Prostate gland (tissue), 2 donors: ENCODE measurements around the gene GMPPA. TPM values are rescaled to one million over a fixed set of nuclear protein-coding genes. Genes with fewer than 3 reads are reported as not detected.

Experiments
- DNase-seq: peaks from one replicate; pipeline ENCODE4 v3.0.0-alpha.2; 2019; ENCODE audit warnings: low spot score
- H3K27ac ChIP-seq, 2 donors: fragments of 200-600 bp; sonication (generic); 2 replicates each; pipeline ENCODE4 v1.5.1; 2017 to 2019
- H3K27me3 ChIP-seq: fragments of 200-600 bp; sonication (generic); replicated peaks from 2 replicates; pipeline ENCODE4 v1.5.1; 2019; ENCODE audit not compliant: insufficient read depth
- H3K36me3 ChIP-seq, 2 donors: fragments of 200-600 bp; sonication (generic); 1 replicate in 1 of 2; 2 replicates in 1 of 2; pipeline versions ENCODE4 v1.5.1 to v1.8.1; 2017 to 2019
- H3K4me1 ChIP-seq: fragments of 200-600 bp; sonication (generic); replicated peaks from 2 replicates; pipeline ENCODE4 v1.5.1; 2019
- H3K4me3 ChIP-seq, 2 donors: fragments of 200-600 bp; sonication (generic); 2 replicates each; pipeline ENCODE4 v1.5.1; 2017 to 2019
- H3K9me3 ChIP-seq: fragments of 200-600 bp; sonication (generic); 2 replicates; pipeline ENCODE4 v1.5.1; 2017
- POLR2A ChIP-seq: fragments of 450-650 bp; IDR thresholded peaks from one replicate; pipeline ENCODE4 v1.6.1; 2016; ENCODE audit warnings: antibody characterized with exemption, mild to moderate bottlenecking
- POLR2AphosphoS5 ChIP-seq: sonication (generic); formaldehyde crosslinking; IDR thresholded peaks from one replicate; pipeline ENCODE4 v1.6.1; 2017; ENCODE audit warnings: antibody characterized with exemption
- WGBS: methylation state at CpG from one replicate; pipeline ENCODE4 v1.1.5; 2018; 5-methylcytosine and 5-hydroxymethylcytosine counted together
- intact Hi-C: fragments of 100-400 bp; cut with DNase I; formaldehyde crosslinking; loops from one replicate; pipeline ENCODE4 v1.14.2; 2022
- total RNA-seq, 2 donors: library from RNA; depleted of rRNA; stranded (reverse); fragments of >200 nt; gene quantifications; one replicate each; pipeline ENCODE4 v1.1.0, GENCODE V29; 2016
- TF ChIP-seq, protein P1 (sequence below), 4 experiments: fragments of 200-600 bp in 2 of 4; fragments of 450-650 bp in 2 of 4; sonication (generic) in 2 of 4; IDR thresholded peaks; 1 replicate in 3 of 4; 2 replicates in 1 of 4; pipeline ENCODE4 v1.5.1; 2016 to 2019; ENCODE audit warnings: antibody characterized with exemption in 4 of 4, mild to moderate bottlenecking in 2 of 4, moderate library complexity in 2 of 4

Gene GMPPA
- total RNA-seq, 2 donors from 2014 or later: 41.2 to 53.8 TPM

DNA sequence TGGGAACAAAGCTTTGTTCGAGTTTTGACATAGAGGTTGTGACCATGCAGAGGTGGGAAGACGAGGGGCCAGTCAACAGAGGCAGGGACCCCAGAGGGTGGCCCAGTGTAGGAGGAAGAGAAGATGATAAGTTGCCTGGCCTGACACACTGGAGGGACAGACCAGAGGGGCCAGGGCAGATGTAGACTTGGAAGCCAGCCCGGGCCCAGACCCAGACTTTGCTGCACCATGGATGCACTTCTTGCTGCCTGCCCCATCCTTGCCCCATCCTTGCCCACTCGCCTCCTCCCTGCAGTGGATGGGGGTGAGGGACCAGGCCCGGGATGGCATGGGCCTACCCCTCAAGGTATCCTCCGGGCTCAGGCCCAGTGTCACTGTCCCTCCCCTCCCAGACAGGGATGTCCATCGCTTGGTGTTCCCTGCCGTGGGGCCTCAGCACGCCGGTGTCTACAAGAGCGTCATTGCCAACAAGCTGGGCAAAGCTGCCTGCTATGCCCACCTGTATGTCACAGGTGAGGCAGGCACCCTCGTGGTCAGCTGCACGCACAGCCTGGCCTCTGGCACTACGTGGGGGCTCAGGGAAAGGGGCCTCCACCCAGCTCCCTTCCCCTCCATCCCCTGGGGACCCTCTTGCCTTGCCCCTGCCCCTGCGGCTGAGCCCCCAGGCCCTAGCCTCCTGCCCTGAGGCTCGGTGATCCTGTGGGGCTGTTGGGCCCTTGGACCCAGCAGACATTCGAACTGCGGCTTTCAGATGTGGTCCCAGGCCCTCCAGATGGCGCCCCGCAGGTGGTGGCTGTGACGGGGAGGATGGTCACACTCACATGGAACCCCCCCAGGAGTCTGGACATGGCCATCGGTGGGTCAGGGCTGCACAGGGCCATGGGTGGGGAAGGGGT lies 27.0 kb upstream of the GMPPA start:
- DNase-seq: no peak
- WGBS: 88% methylated on average over 21 of the region's 22 CpGs
- TF ChIP-seq POLR2AphosphoS5: no peak
- no peak for TF ChIP-seq POLR2A
- TF ChIP-seq, protein P1, sequence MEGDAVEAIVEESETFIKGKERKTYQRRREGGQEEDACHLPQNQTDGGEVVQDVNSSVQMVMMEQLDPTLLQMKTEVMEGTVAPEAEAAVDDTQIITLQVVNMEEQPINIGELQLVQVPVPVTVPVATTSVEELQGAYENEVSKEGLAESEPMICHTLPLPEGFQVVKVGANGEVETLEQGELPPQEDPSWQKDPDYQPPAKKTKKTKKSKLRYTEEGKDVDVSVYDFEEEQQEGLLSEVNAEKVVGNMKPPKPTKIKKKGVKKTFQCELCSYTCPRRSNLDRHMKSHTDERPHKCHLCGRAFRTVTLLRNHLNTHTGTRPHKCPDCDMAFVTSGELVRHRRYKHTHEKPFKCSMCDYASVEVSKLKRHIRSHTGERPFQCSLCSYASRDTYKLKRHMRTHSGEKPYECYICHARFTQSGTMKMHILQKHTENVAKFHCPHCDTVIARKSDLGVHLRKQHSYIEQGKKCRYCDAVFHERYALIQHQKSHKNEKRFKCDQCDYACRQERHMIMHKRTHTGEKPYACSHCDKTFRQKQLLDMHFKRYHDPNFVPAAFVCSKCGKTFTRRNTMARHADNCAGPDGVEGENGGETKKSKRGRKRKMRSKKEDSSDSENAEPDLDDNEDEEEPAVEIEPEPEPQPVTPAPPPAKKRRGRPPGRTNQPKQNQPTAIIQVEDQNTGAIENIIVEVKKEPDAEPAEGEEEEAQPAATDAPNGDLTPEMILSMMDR (IDR thresholded peaks at IDR 0.05): no peak
- Histone ChIP-seq H3K4me3 (no peak overlapping the region), H3K9me3 (no peaks in the 10 kb centered on the region), H3K36me3 (no peaks in the 10 kb centered on the region), H3K27ac (no peak overlapping the region), H3K27me3 (no peaks in the 10 kb centered on the region), H3K4me1 (no peaks in the 10 kb centered on the region)
- intact Hi-C loops: no loop called here

DNA sequence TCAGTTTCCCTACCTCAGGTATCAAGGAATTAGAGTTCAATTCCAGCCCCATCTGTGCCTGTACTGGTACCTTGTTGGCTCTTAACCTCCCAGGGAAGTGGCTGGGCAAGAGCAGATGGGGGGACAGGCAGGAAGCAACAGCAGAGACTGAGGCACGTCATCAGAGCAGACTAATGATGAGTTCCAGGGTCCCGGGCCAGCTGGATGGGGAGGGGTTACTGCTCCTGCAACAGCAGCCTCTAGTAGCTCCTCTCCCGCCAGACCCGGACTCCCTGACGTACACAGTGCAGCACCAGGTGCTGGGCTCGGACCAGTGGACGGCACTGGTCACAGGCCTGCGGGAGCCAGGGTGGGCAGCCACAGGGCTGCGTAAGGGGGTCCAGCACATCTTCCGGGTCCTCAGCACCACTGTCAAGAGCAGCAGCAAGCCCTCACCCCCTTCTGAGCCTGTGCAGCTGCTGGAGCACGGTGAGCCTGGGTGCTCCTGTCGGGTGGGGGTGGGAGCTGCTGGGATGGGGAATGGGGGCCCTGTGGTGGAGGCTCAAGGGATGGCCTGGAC lies 26.0 kb upstream of the GMPPA start:
- Histone ChIP-seq H3K27me3 (no peaks in the 10 kb centered on the region), H3K36me3 (no peaks in the 10 kb centered on the region)
- intact Hi-C loops: no loop called here

DNA sequence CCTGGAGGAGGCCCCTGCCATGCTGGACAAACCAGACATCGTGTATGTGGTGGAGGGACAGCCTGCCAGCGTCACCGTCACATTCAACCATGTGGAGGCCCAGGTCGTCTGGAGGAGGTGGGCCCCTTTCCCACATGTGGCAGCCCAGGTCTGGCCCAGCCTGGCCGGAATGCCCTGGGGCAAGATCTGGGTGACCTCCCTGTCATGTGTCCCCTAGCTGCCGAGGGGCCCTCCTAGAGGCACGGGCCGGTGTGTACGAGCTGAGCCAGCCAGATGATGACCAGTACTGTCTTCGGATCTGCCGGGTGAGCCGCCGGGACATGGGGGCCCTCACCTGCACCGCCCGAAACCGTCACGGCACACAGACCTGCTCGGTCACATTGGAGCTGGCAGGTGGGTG lies 25.2 kb upstream of the GMPPA start:
- Histone ChIP-seq H3K27ac (no peak overlapping the region), H3K36me3 (no peaks in the 10 kb centered on the region), H3K9me3 (no peaks in the 10 kb centered on the region), H3K4me1 (no peaks in the 10 kb centered on the region), H3K27me3 (no peaks in the 10 kb centered on the region), H3K4me3 (no peak overlapping the region)
- TF ChIP-seq POLR2AphosphoS5 (no peak), POLR2A (no peak)
- TF ChIP-seq, protein P1 (IDR thresholded peaks at IDR 0.05): no peak
- intact Hi-C loops: no loop called here
- WGBS: 78% methylated on average over 18 of the region's 18 CpGs
- no peak for DNase-seq

More for the DNA sequence above, 26.0 kb upstream of the GMPPA start:
- no peak for DNase-seq
- TF ChIP-seq POLR2A (no peak), POLR2AphosphoS5 (no peak)
- TF ChIP-seq, protein P1 (IDR thresholded peaks at IDR 0.05): no peak
- no peaks in the 10 kb centered on the region for H3K9me3 ChIP-seq
- H3K27ac ChIP-seq: no peak overlapping the region
- no peak overlapping the region for H3K4me3 ChIP-seq
- H3K4me1 ChIP-seq: no peaks in the 10 kb centered on the region
- 81% methylated on average over 11 of the region's 12 CpGs for WGBS

DNA sequence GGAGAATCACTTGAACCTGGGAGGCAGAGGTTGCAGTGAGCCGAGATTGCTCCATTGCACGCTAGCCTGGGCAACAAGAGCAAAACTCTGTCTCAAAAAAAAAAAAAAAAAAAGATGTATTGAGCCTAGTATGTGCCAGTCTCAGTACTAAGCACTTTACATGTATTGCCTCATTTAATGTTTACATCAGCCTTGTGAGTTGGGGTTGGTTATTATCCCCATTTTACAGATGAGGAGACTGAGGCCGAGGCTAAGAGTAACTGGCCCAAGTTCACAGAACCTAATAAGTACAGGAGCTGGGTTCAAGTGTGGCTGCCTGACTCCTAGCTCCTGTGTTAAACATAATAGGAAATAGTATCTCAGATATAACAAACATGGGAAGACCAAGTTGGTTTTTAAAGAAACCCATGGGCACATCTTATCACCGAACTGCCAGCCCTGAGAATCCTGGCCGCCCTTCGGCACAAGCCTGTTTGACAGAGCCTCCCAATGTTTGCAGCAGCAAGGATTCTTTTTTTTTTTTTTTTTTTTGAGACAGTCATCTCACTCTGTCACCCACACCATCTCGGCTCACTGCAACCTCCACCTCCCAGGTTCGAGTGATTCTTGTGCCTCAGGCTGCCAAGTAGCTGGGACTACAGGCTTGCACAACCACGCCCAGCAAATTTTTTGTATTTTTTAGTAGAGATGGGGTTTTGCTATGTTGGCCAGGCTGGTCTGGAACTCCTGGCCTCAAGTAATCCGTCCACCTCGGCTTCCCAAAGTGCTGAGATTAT lies 24.2 kb upstream of the GMPPA start:
- Histone ChIP-seq H3K9me3 (no peaks in the 10 kb centered on the region), H3K4me3 (no peak overlapping the region), H3K36me3 (no peaks in the 10 kb centered on the region), H3K4me1 (no peaks in the 10 kb centered on the region), H3K27ac (no peak overlapping the region), H3K27me3 (no peaks in the 10 kb centered on the region)
- WGBS: 77% methylated on average over 11 of the region's 11 CpGs
- DNase-seq: no peak
- intact Hi-C loops: no loop called here
- TF ChIP-seq POLR2A (no peak), POLR2AphosphoS5 (no peak)
- TF ChIP-seq, protein P1 (IDR thresholded peaks at IDR 0.05): no peak
